ENCODE data around the gene ZNF573. TPM values are rescaled to one million over a fixed set of nuclear protein-coding genes. Genes with fewer than 3 reads are reported as not detected.

ZNF573 gene
- total and polyA plus RNA-seq, 2 of the 13 experiments (the other 11 are each of a cell fraction or from before 2014, with no cell fraction given): 3.1 to 9.3 TPM

GRCh38 chr19:37719111-37719926 lies 60.1 kb downstream of the ZNF573 start, which contains the start of gene ZNF607 (continued):
- TF ChIP-seq MLX (CRISPR knock-in tag; IDR thresholded peaks at IDR 0.05): no peak
- TF ChIP-seq ZNF468 (CRISPR knock-in tag; IDR thresholded peaks at IDR 0.05): no peak
- TF ChIP-seq SALL1 (CRISPR knock-in tag; IDR thresholded peaks at IDR 0.05): peak; percentile 57; the same call in 1 of the 2 replicates
- no peak for TF ChIP-seq ZNF160 (CRISPR knock-in tag; IDR thresholded peaks at IDR 0.05)
- peak; percentile 85 for TF ChIP-seq CTCF (CRISPR knock-in tag; IDR thresholded peaks at IDR 0.05)
- peak; percentile 68; the same call in 1 of the 2 replicates for TF ChIP-seq ZNF230 (CRISPR knock-in tag; IDR thresholded peaks at IDR 0.05)
- TF ChIP-seq JDP2 (CRISPR knock-in tag; IDR thresholded peaks at IDR 0.05; ENCODE audit: borderline replicate concordance): no peak
- TF ChIP-seq NONO (IDR thresholded peaks at IDR 0.05): no peak
- peak; percentile 80 for TF ChIP-seq NONO (CRISPR knock-in tag; conservative IDR thresholded peaks at IDR 0.05)
- no peak for TF ChIP-seq ZNF580 (CRISPR knock-in tag; IDR thresholded peaks at IDR 0.05; ENCODE audit: borderline replicate concordance, low read depth)
- no peak for TF ChIP-seq PRPF4 (IDR thresholded peaks at IDR 0.05; ENCODE audit: low read depth, low read length, poor library complexity, severe bottlenecking)
- TF ChIP-seq CAMTA2 (CRISPR knock-in tag; IDR thresholded peaks at IDR 0.05; ENCODE audit: borderline replicate concordance): no peak
- TF ChIP-seq SOX13 (IDR thresholded peaks at IDR 0.05): no peak
- TF ChIP-seq SOX13 (CRISPR knock-in tag; conservative IDR thresholded peaks at IDR 0.05 in 1 of 2, IDR thresholded peaks at IDR 0.05 in 1 of 2): no peak
- no peak for TF ChIP-seq TEF (CRISPR knock-in tag; IDR thresholded peaks at IDR 0.05)
- 0 out of 2 replicates have a peak, but pooled peaks have one; percentile 18 for TF ChIP-seq RARA (CRISPR knock-in tag; IDR thresholded peaks at IDR 0.05)
- peak; percentile 23; the same call in 1 of the 2 replicates for TF ChIP-seq IRF2 (CRISPR knock-in tag; IDR thresholded peaks at IDR 0.05)
- TF ChIP-seq FIP1L1 (IDR thresholded peaks at IDR 0.05; ENCODE audit: borderline replicate concordance, insufficient read depth, low read depth, low read length): 0 out of 2 replicates have a peak, but pooled peaks have one; percentile 29
- TF ChIP-seq TBX2 (CRISPR knock-in tag; IDR thresholded peaks at IDR 0.05; ENCODE audit: borderline replicate concordance): peak; percentile 71; the same call in 1 of the 2 replicates
- TF ChIP-seq ASH2L (IDR thresholded peaks at IDR 0.05; ENCODE audit: insufficient read length, low read depth, low read length): peak; percentile 80
- peak; percentile 85 for TF ChIP-seq HNF1B (CRISPR knock-in tag; IDR thresholded peaks at IDR 0.05)
- no peak for TF ChIP-seq ZNF12 (CRISPR knock-in tag; IDR thresholded peaks at IDR 0.05)
- TF ChIP-seq SMAD3 (CRISPR knock-in tag; IDR thresholded peaks at IDR 0.05): no peak; the same call in 1 of the 2 replicates
- no peak for TF ChIP-seq HMG20B (CRISPR knock-in tag; conservative IDR thresholded peaks at IDR 0.05)
- TF ChIP-seq ZNF747 (CRISPR knock-in tag; IDR thresholded peaks at IDR 0.05; ENCODE audit: borderline replicate concordance): peak; percentile 44; the same call in 1 of the 2 replicates

Measured in HepG2 (cell line).